Keratinocyte (primary cell): Measurements from ENCODE around the gene LAT. TPM values are rescaled to one million over a fixed set of nuclear protein-coding genes. Genes with fewer than 3 reads are reported as not detected.

Experiments used
- DNase-seq: peaks from one replicate; pipeline ENCODE4 v3.0.0-alpha.2; 2011; ENCODE audit warnings: low read depth, missing footprints, low spot score
- FAIRE-seq: peaks from 2 replicates; lab custom pipeline; 2011; peaks lifted over from hg19 to GRCh38; lab: Jason Lieb, UNC
- H2AFZ ChIP-seq: 2 replicates; pipeline ENCODE4 v1.6.0; 2012; ENCODE audit warnings: low read length, control low read depth, inconsistent platforms; ENCODE audit not compliant: control insufficient read depth
- H3K27ac ChIP-seq: 2 replicates; pipeline ENCODE4 v1.5.1; 2011; ENCODE audit warnings: low read length; ENCODE audit not compliant: control insufficient read depth, insufficient read depth
- H3K27me3 ChIP-seq: 3 replicates; pipeline ENCODE4 v1.6.0; 2011; ENCODE audit warnings: low read length; ENCODE audit not compliant: control insufficient read depth, insufficient read depth; ENCODE audit errors: extremely low read depth
- H3K36me3 ChIP-seq, 2 experiments: 2 replicates in 1 of 2; 3 replicates in 1 of 2; pipeline ENCODE4 v1.5.1; 2011; ENCODE audit warnings: low read length in 2 of 2, mild to moderate bottlenecking in 1 of 2; ENCODE audit not compliant: control insufficient read depth in 2 of 2, insufficient read depth in 2 of 2; ENCODE audit errors: extremely low read depth in 1 of 2
- H3K4me1 ChIP-seq: 3 replicates; pipeline ENCODE4 v1.5.1; 2011; ENCODE audit warnings: low read length; ENCODE audit not compliant: control insufficient read depth, insufficient read depth; ENCODE audit errors: extremely low read depth
- H3K4me2 ChIP-seq: 3 replicates; pipeline ENCODE4 v1.6.0; 2011; ENCODE audit warnings: low read depth, low read length; ENCODE audit not compliant: control insufficient read depth, insufficient read depth; ENCODE audit errors: extremely low read depth
- H3K4me3 ChIP-seq, 3 experiments: fragments of 200-600 bp in 1 of 3; sonication (generic) in 1 of 3; 2 replicates in 2 of 3; 3 replicates in 1 of 3; pipeline ENCODE4 v1.5.1; 2011 to 2016; ENCODE audit warnings: low read length in 3 of 3, mild to moderate bottlenecking in 3 of 3, control low read depth in 2 of 3, inconsistent platforms in 1 of 3, low read depth in 1 of 3, mixed read lengths in 1 of 3, mixed run types in 1 of 3, moderate library complexity in 1 of 3; ENCODE audit not compliant: control insufficient read depth in 2 of 3, insufficient read depth in 2 of 3; ENCODE audit errors: extremely low read depth in 1 of 3
- H3K79me2 ChIP-seq: 2 replicates; pipeline ENCODE4 v1.6.0; 2012; ENCODE audit warnings: low read length; ENCODE audit not compliant: control insufficient read depth, insufficient read depth
- H3K9ac ChIP-seq: 3 replicates; pipeline ENCODE4 v1.6.0; 2011; ENCODE audit warnings: low read length; ENCODE audit not compliant: control insufficient read depth, insufficient read depth; ENCODE audit errors: extremely low read depth
- H3K9me1 ChIP-seq: 3 replicates; pipeline ENCODE4 v1.6.0; 2011; ENCODE audit warnings: low read length; ENCODE audit not compliant: control insufficient read depth, insufficient read depth; ENCODE audit errors: extremely low read depth
- H3K9me3 ChIP-seq: 2 replicates; pipeline ENCODE4 v1.5.1; 2012; ENCODE audit warnings: low read depth, low read length; ENCODE audit not compliant: control insufficient read depth
- H4K20me1 ChIP-seq: 3 replicates; pipeline ENCODE4 v1.6.0; 2011; ENCODE audit warnings: low read length; ENCODE audit not compliant: control insufficient read depth, insufficient read depth; ENCODE audit errors: extremely low read depth
- EZH2 ChIP-seq: IDR thresholded peaks from one replicate; pipeline ENCODE4 v1.6.1; 2012; ENCODE audit warnings: inconsistent platforms, mild to moderate bottlenecking, low read length, moderate library complexity
- dilution Hi-C: fragments of 300-500 bp; cut with MboI; formaldehyde crosslinking; loops from one replicate; pipeline ENCODE4 v1.7.0; 2020; ENCODE audit warnings: low sequenced_read_pairs; ENCODE audit not compliant: extremely low pct_ligation_motif_present
- polyA plus RNA-seq, 5 experiments: library from polyadenylated mRNA; depleted of rRNA in 3 of 5; stranded (reverse) in 3 of 5; stranded (forward) in 1 of 5; unstranded in 1 of 5; fragments of >200 nt; gene quantifications; 1 replicate in 1 of 5; 2 replicates in 3 of 5; 3 replicates in 1 of 5; pipeline versions ENCODE4 v1.2.1 to v1.2.3, GENCODE V29; 2011 to 2012; ENCODE audit warnings: missing spikeins in 2 of 5, low read depth in 1 of 5, low replicate concordance in 1 of 5
- TF ChIP-seq, protein P1 (sequence below), 3 experiments: IDR thresholded peaks in 1 of 3; conservative IDR thresholded peaks in 1 of 3; optimal IDR thresholded peaks in 1 of 3; 2 replicates in 2 of 3; 3 replicates in 1 of 3; pipeline versions ENCODE3 to v1.5.1; 2011; ENCODE audit warnings: low read length in 3 of 3, mild to moderate bottlenecking in 3 of 3, moderate library complexity in 2 of 3, control low read depth in 1 of 3, inconsistent platforms in 1 of 3; ENCODE audit not compliant: insufficient read depth in 2 of 3; ENCODE audit errors: extremely low read depth in 1 of 3

Gene LAT
- polyA plus RNA-seq, 1 donor (not counting 4 experiments of a cell fraction or from before 2014, with no cell fraction given): 1.2 TPM

DNA sequence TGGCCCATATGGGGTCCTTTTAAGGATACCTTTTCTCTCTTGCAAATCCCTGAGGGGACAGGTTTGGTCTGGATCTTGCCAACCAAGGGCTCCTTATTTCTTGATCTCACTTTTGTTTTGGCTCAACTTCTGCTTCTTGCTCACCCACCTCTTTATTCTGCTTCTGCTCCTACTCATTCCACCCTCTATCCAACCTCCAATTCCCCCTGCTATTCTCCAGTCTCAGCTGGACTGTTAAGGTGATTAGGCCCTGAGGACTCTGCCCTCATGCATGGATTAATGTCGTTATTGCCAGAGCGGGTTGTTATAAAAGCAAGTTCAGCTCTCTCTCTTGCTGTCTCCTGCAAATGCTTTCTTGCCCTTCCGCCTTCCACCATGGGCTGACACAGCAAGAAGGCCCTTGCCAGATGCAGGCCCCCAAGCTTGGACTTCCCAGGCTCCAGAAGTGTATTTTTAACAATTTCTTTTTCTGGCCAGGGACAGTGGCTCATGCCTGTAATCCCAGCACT is 29.8 kb downstream of the LAT start:
- dilution Hi-C loops: no loop called here
- no peak overlapping the region for H3K4me2 ChIP-seq
- H3K4me3 ChIP-seq: no peak overlapping the region
- H3K27me3 ChIP-seq: no peaks in the 10 kb centered on the region
- no peaks in the 10 kb centered on the region for H3K36me3 ChIP-seq
- no peak overlapping the region for H3K9ac ChIP-seq
- no peaks in the 10 kb centered on the region for H3K79me2 ChIP-seq
- H3K9me3 ChIP-seq: no peaks in the 10 kb centered on the region
- FAIRE-seq (no peak), DNase-seq (no peak)
- no peak overlapping the region for H2AFZ ChIP-seq
- no peaks in the 10 kb centered on the region for H3K4me1 ChIP-seq
- H3K9me1 ChIP-seq: no peaks in the 10 kb centered on the region
- no peak for TF ChIP-seq EZH2
- TF ChIP-seq, protein P1, sequence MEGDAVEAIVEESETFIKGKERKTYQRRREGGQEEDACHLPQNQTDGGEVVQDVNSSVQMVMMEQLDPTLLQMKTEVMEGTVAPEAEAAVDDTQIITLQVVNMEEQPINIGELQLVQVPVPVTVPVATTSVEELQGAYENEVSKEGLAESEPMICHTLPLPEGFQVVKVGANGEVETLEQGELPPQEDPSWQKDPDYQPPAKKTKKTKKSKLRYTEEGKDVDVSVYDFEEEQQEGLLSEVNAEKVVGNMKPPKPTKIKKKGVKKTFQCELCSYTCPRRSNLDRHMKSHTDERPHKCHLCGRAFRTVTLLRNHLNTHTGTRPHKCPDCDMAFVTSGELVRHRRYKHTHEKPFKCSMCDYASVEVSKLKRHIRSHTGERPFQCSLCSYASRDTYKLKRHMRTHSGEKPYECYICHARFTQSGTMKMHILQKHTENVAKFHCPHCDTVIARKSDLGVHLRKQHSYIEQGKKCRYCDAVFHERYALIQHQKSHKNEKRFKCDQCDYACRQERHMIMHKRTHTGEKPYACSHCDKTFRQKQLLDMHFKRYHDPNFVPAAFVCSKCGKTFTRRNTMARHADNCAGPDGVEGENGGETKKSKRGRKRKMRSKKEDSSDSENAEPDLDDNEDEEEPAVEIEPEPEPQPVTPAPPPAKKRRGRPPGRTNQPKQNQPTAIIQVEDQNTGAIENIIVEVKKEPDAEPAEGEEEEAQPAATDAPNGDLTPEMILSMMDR (optimal IDR thresholded peaks at IDR 0.05 in 1 of 3, IDR thresholded peaks at IDR 0.05 in 1 of 3, conservative IDR thresholded peaks at IDR 0.05 in 1 of 3; ENCODE audit: extremely low read depth in 1 of 3, insufficient read depth in 2 of 3, low read length in 3 of 3): no peak
- H3K27ac ChIP-seq: no peak overlapping the region
- no peaks in the 10 kb centered on the region for H4K20me1 ChIP-seq

DNA sequence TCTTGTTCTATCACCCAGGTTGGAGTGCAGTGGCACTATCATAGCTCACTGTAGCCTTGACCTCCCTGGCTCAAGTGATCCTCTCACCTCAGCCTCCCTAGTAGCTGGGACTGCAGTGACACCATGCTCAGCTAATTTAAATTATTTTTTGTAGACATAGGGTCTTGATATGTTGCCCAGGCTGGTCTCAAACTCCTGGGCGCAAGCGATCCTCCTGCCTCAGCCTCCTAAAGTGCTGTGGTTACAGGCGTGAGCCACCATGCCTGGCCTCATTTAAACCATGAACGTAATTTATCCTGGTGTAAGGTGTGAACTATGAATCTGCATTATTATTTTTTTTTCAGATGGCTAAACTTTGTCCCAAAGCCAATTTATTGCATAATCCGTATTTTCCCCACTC is 37.3 kb downstream of the LAT start:
- H3K4me1 ChIP-seq: no peaks in the 10 kb centered on the region
- dilution Hi-C loops: no loop called here
- H3K9me1 ChIP-seq: no peaks in the 10 kb centered on the region
- no peaks in the 10 kb centered on the region for H3K79me2 ChIP-seq
- H3K9me3 ChIP-seq: no peaks in the 10 kb centered on the region
- H3K4me3 ChIP-seq: no peak overlapping the region
- H4K20me1 ChIP-seq: no peaks in the 10 kb centered on the region
- H3K27me3 ChIP-seq: no peaks in the 10 kb centered on the region
- H3K4me2 ChIP-seq: no peak overlapping the region
- no peak overlapping the region for H3K9ac ChIP-seq
- DNase-seq: no peak
- no peak overlapping the region for H3K27ac ChIP-seq
- no peak overlapping the region for H2AFZ ChIP-seq
- no peaks in the 10 kb centered on the region for H3K36me3 ChIP-seq
- no peak for FAIRE-seq
- no peak for TF ChIP-seq EZH2
- TF ChIP-seq, protein P1 (optimal IDR thresholded peaks at IDR 0.05 in 1 of 3, IDR thresholded peaks at IDR 0.05 in 1 of 3, conservative IDR thresholded peaks at IDR 0.05 in 1 of 3; ENCODE audit: extremely low read depth in 1 of 3, insufficient read depth in 2 of 3, low read length in 3 of 3): no peak
